Adrenal gland (tissue), 12 donors: ENCODE measurements around the gene PRSS22. TPM values are rescaled to one million over a fixed set of nuclear protein-coding genes. Genes with fewer than 3 reads are reported as not detected.

Experiments used
- DNase-seq, 7 donors: peaks; one replicate each; pipeline ENCODE4 v3.0.0-alpha.2; 2019 to 2020
- H3K27ac ChIP-seq, 5 donors: fragments of 200-600 bp; sonication (generic) in 4 of 5; 1 replicate in 3 of 5; 2 replicates in 2 of 5; pipeline versions ENCODE4 v1.5.1 to v1.8.0; 2016 to 2020; ENCODE audit warnings: mild to moderate bottlenecking in 1 of 5
- H3K27me3 ChIP-seq: fragments of 200-600 bp; 2 replicates; pipeline ENCODE4 v1.8.0; 2021
- H3K36me3 ChIP-seq, 2 donors: fragments of 200-600 bp; replicated peaks in 1 of 2; 1 replicate in 1 of 2; 2 replicates in 1 of 2; pipeline versions ENCODE4 v1.5.1 to v1.8.0; 2018 to 2022
- H3K4me1 ChIP-seq, 2 donors: fragments of 200-600 bp; replicated peaks in 1 of 2; 1 replicate in 1 of 2; 2 replicates in 1 of 2; pipeline versions ENCODE4 v1.5.1 to v1.8.0; 2018 to 2021
- H3K4me3 ChIP-seq, 4 donors: fragments of 200-600 bp; sonication (generic) in 3 of 4; one replicate each; pipeline ENCODE4 v1.5.1; 2016 to 2018
- H3K9me3 ChIP-seq, 3 donors: fragments of 200-600 bp; sonication (generic) in 1 of 3; replicated peaks in 1 of 3; 1 replicate in 2 of 3; 2 replicates in 1 of 3; pipeline versions ENCODE4 v1.5.1 to v1.8.0; 2016 to 2021
- POLR2A ChIP-seq, 2 donors: fragments of 450-650 bp; IDR thresholded peaks; one replicate each; pipeline ENCODE4 v1.6.1; 2017; ENCODE audit warnings: antibody characterized with exemption in 2 of 2, mild to moderate bottlenecking in 2 of 2, moderate library complexity in 1 of 2
- WGBS, 4 donors: extraction: QIAGEN DNeasy Blood & Tissue Kit in 2 of 4; methylation state at CpG; one replicate each; pipeline versions ENCODE4 v1.1.5 to v1.1.7; 2013 to 2017; 5-methylcytosine and 5-hydroxymethylcytosine counted together
- intact Hi-C, 2 donors: fragments of 100-400 bp; cut with DNase I; formaldehyde crosslinking; loops; one replicate each; pipeline versions ENCODE4 v1.14.1 to v1.15.0; 2022 to 2023
- polyA plus RNA-seq, 3 donors: library from polyadenylated mRNA; stranded (reverse); fragments of 200-250 nt in 2 of 3; fragments of 350-450 nt in 1 of 3; fragmentation: Illumina TruSeq in 1 of 3; extraction: RNeasy Lipid Tissue Mini Kit (QIAGEN cat#74804) in 1 of 3; gene quantifications; one replicate each; pipeline ENCODE4 v1.2.3, GENCODE V29; 2013 to 2014
- total RNA-seq, 9 donors: library from RNA; depleted of rRNA in 4 of 9; stranded (reverse); fragments of >200 nt in 4 of 9; fragments of 120-200 nt in 1 of 9; fragmentation: NEBNext Ultra II Directional in 1 of 9; extraction: Animal tissue kit (Norgen Biotek cat#: 25700) in 1 of 9; gene quantifications; one replicate each; pipeline versions ENCODE4 v1.1.0 to v1.2.4, GENCODE V29; 2013 to 2023
- TF ChIP-seq, protein P1 (sequence below), 6 experiments: fragments of 450-650 bp in 4 of 6; fragments of 200-600 bp in 2 of 6; sonication (generic) in 1 of 6; IDR thresholded peaks; 1 replicate in 5 of 6; 2 replicates in 1 of 6; pipeline versions ENCODE4 v1.5.1 to v1.8.0; 2016 to 2021; ENCODE audit warnings: antibody characterized with exemption in 6 of 6, mild to moderate bottlenecking in 2 of 6, moderate library complexity in 1 of 6
- donor health status: healthy with polysubstance abuse.
- donor health status: Bipolar disorder and iron deficiency.
- donor health status: DM: yes; HTN: yes; CAD: no.
- donor health status: DM: no; HTN: no; CAD: no.
- donor health status: DM: no; HTN: no; CAD: no.
- donor health status: DM: yes; HTN: yes; CAD: no.

The PRSS22 gene
- total and polyA plus RNA-seq, 12 donors: 0.07 to 0.41 (median 0.32) TPM; not detected in 9

DNA sequence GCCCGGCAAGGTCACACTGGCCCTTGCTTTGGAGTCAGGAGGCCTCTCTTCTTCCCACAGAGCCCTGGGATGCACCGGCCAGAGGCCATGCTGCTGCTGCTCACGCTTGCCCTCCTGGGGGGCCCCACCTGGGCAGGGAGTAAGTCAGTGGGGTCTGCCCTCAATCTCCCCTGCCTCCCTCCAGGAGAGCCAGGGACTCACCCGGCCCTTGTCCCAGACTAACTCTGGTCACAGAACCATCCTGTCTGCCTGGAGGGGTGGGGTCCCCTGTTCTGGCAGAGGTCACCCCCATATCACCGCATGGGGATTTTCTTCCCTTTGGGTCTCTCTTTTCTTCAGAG lies 27.6 kb downstream of the PRSS22 start:
- DNase-seq: no peak
- H3K9me3 ChIP-seq: no peaks in the 10 kb centered on the region
- intact Hi-C loops: no loop called here
- TF ChIP-seq, protein P1, sequence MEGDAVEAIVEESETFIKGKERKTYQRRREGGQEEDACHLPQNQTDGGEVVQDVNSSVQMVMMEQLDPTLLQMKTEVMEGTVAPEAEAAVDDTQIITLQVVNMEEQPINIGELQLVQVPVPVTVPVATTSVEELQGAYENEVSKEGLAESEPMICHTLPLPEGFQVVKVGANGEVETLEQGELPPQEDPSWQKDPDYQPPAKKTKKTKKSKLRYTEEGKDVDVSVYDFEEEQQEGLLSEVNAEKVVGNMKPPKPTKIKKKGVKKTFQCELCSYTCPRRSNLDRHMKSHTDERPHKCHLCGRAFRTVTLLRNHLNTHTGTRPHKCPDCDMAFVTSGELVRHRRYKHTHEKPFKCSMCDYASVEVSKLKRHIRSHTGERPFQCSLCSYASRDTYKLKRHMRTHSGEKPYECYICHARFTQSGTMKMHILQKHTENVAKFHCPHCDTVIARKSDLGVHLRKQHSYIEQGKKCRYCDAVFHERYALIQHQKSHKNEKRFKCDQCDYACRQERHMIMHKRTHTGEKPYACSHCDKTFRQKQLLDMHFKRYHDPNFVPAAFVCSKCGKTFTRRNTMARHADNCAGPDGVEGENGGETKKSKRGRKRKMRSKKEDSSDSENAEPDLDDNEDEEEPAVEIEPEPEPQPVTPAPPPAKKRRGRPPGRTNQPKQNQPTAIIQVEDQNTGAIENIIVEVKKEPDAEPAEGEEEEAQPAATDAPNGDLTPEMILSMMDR (IDR thresholded peaks at IDR 0.05): no peak
- TF ChIP-seq POLR2A (IDR thresholded peaks at IDR 0.05): no peak
- H3K27me3 ChIP-seq: peaks cover 15% of the 10 kb centered on the region
- H3K4me1 ChIP-seq: no peaks in the 10 kb centered on the region
- H3K27ac ChIP-seq: no peak overlapping the region
- no peaks in the 10 kb centered on the region for H3K36me3 ChIP-seq
- H3K4me3 ChIP-seq: no peak overlapping the region
- 63 to 90% (median 69%) methylated on average over 2 to 5 of the region's 5 CpGs for WGBS, 4 donors

DNA sequence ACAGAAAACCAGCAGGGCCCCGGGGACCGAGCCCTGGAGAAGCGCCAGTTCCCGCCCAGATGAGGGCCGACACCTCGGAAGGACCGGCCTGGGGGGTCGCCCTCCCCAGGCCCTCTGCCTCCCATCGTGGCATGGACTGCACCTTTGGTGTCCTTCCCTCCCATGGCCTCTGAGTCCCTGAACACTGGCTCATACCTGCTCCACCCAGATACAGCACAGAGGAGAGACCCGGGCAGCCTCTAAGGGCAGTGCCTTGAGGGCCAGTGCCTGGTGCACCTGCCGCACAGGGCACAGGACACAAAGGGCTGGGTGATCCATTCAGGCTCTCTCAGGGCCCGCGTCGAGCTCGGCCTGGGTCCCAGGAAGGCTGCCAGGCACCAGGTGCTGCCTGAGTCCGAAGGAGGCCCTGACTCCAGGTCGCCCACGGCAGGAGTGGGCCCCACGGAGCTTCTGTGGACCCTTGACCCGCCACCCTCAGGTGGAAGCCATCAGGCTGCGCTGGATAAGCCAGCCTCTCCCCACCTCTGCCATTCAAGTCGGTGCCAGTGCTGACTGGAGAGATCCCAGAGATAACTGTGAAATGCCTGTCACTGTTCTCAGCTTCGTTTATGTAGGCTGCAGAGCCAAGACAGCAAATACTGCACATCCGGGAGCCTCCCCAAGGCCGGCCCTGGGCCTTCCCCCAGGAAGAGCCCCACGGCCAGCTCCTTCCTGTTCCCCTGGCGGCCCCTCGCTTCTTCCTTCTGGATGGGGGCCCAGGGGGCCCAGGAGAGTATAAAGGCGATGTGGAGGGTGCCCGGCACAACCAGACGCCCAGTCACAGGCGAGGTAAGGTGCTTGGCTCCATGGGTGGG lies 28.2 kb downstream of the PRSS22 start, which contains the start of gene ZG16B:
Gene ZG16B, plus strand, starts transcription at position 803 of the 854 bp plus-strand sequence. CDS start 139 bp downstream, outside the sequence.
- H3K4me1 ChIP-seq: no peaks in the 10 kb centered on the region
- TF ChIP-seq POLR2A (IDR thresholded peaks at IDR 0.05): no peak
- TF ChIP-seq, protein P1 (IDR thresholded peaks at IDR 0.05): no peak
- H3K9me3 ChIP-seq: no peaks in the 10 kb centered on the region
- WGBS, 4 donors: 40 to 58% (median 48%) methylated on average over 1 to 32 of the region's 32 CpGs
- intact Hi-C loops: no loop called here
- no peak within 1 kb of the TSS for H3K27ac ChIP-seq
- DNase-seq: no peak
- H3K36me3 ChIP-seq: no peaks in the 10 kb centered on the region
- peaks cover 15% of the 10 kb centered on the region for H3K27me3 ChIP-seq
- H3K4me3 ChIP-seq: no peak within 1 kb of the TSS

DNA sequence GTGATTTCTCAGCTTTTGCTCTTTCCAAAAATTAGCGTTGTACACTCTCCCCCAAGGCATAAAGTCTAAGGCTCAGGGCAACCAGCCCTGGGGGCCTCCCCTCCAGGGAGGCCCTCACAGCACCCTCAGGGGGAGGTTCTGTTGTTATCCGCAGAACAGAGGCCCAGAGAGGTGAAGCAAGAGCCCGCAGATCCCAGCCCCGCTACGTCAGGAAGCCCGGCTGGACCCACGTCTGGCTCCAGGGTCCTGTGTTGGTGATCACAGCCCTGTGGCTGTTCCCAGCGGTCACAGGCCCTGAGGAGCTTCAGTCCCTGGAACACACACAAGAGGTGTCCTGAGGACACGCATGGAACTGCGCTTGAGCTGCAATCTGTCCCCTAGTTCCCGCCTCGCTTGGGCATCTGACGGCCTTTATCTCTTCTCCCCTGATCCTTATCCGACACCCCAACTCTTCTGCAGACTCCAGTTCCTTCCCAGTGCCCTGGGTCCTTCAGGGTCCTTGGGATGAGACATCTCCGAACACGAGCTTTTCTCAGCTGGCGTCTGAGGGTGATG lies 29.0 kb downstream of the PRSS22 start:
- intact Hi-C loops: no loop called here
- no peak overlapping the region for H3K4me3 ChIP-seq
- H3K27me3 ChIP-seq: peaks cover 15% of the 10 kb centered on the region
- no peak for DNase-seq
- H3K27ac ChIP-seq: no peak overlapping the region
- 87 to 91% (median 89%) methylated on average over 16 to 17 of the region's 17 CpGs for WGBS, 4 donors
- no peaks in the 10 kb centered on the region for H3K36me3 ChIP-seq
- H3K4me1 ChIP-seq: no peaks in the 10 kb centered on the region
- TF ChIP-seq, protein P1 (IDR thresholded peaks at IDR 0.05): no peak
- no peak for TF ChIP-seq POLR2A (IDR thresholded peaks at IDR 0.05)
- H3K9me3 ChIP-seq: no peaks in the 10 kb centered on the region

DNA sequence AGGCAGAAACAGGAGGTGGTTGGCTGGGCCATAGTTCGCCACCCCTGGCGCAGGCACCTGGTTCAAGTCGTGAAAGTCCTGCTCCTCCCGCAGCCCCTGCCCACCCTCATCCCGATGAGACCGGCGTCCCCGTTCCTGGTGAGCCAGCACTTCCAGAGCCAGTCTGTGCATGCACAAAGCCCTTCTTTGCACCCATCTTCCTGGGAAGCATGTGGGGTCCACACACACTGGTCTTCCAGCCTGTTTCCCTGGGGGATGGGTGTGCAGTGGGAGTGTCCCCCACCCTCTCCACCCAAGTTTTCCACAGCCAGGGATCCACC lies 29.5 kb downstream of the PRSS22 start:
- WGBS, 4 donors: 83 to 93% (median 90%) methylated on average over 8 of the region's 8 CpGs
- H3K36me3 ChIP-seq: no peaks in the 10 kb centered on the region
- TF ChIP-seq POLR2A (IDR thresholded peaks at IDR 0.05): no peak
- TF ChIP-seq, protein P1 (IDR thresholded peaks at IDR 0.05): no peak
- DNase-seq: no peak
- H3K9me3 ChIP-seq: no peaks in the 10 kb centered on the region
- no peak overlapping the region for H3K27ac ChIP-seq
- intact Hi-C loops: no loop called here
- H3K4me1 ChIP-seq: no peaks in the 10 kb centered on the region
- H3K27me3 ChIP-seq: peaks cover 15% of the 10 kb centered on the region
- H3K4me3 ChIP-seq: no peak overlapping the region
